ENCODE measurements around the gene BRIX1. TPM values are rescaled to one million over a fixed set of nuclear protein-coding genes. Genes with fewer than 3 reads are reported as not detected.
A peak's percentile ranks its signal among the peaks of the same experiment; 100 is the strongest.

The BRIX1 gene
- total and polyA plus RNA-seq, 2 experiments from 2014 or later: 72.6 to 171 TPM

GRCh38 chr5:34944044-34944443, 28.5 kb downstream of the BRIX1 start:
- H3K4me3 Mint-ChIP-seq: no peak overlapping the region
- DNase-seq (ENCODE audit: low spot score) (no peak), ATAC-seq (no peak)
- no peaks in the 10 kb centered on the region for H3K9me3 Mint-ChIP-seq
- Histone ChIP-seq H3K27me3 (ENCODE audit: insufficient read depth) (no peaks in the 10 kb centered on the region), H3K4me3 (no peak overlapping the region), H3K27ac (ENCODE audit: low read depth) (peak overlapping the region; percentile 29), H3K9me2 (ENCODE audit: insufficient read depth) (no peaks in the 10 kb centered on the region), H3K79me2 (replicated peaks; ENCODE audit: insufficient read depth) (no peaks in the 10 kb centered on the region), H3F3A (replicated peaks; ENCODE audit: low read depth) (no peaks in the 10 kb centered on the region), H2AFZ (no peak overlapping the region), H3K4me2 (no peak overlapping the region), H3K36me3 (ENCODE audit: insufficient read depth) (peaks cover 28% of the 10 kb centered on the region), H3K4me1 (ENCODE audit: insufficient read depth) (no peaks in the 10 kb centered on the region), H4K20me1 (replicated peaks; ENCODE audit: insufficient read depth) (no peaks in the 10 kb centered on the region)
- H3K36me3 Mint-ChIP-seq (ENCODE audit: low read depth): peaks cover 41% of the 10 kb centered on the region
- TF ChIP-seq CREB1 (CRISPR knock-in tag; IDR thresholded peaks at IDR 0.05; ENCODE audit: low read depth) (no peak), STAT1 (IDR thresholded peaks at IDR 0.05; ENCODE audit: unreplicated experiment) (no peak), EZH2 (IDR thresholded peaks at IDR 0.05; ENCODE audit: low read depth, unreplicated experiment) (no peak), ZNF114 (CRISPR knock-in tag; IDR thresholded peaks at IDR 0.05) (no peak), ZNF331 (CRISPR knock-in tag; IDR thresholded peaks at IDR 0.05; ENCODE audit: low read depth) (no peak), CTCF (conservative IDR thresholded peaks at IDR 0.05; ENCODE audit: low read depth in 2 of 2) (no peak), POLR2AphosphoS5 (IDR thresholded peaks at IDR 0.05; ENCODE audit: low read depth) (no peak), EZH2phosphoT487 (IDR thresholded peaks at IDR 0.05; ENCODE audit: unreplicated experiment) (no peak), NANOG (IDR thresholded peaks at IDR 0.05; ENCODE audit: borderline replicate concordance) (no peak), JUNB (IDR thresholded peaks at IDR 0.05; ENCODE audit: unreplicated experiment) (no peak), ETS1 (IDR thresholded peaks at IDR 0.05) (no peak)
- TF ChIP-seq, protein P1, sequence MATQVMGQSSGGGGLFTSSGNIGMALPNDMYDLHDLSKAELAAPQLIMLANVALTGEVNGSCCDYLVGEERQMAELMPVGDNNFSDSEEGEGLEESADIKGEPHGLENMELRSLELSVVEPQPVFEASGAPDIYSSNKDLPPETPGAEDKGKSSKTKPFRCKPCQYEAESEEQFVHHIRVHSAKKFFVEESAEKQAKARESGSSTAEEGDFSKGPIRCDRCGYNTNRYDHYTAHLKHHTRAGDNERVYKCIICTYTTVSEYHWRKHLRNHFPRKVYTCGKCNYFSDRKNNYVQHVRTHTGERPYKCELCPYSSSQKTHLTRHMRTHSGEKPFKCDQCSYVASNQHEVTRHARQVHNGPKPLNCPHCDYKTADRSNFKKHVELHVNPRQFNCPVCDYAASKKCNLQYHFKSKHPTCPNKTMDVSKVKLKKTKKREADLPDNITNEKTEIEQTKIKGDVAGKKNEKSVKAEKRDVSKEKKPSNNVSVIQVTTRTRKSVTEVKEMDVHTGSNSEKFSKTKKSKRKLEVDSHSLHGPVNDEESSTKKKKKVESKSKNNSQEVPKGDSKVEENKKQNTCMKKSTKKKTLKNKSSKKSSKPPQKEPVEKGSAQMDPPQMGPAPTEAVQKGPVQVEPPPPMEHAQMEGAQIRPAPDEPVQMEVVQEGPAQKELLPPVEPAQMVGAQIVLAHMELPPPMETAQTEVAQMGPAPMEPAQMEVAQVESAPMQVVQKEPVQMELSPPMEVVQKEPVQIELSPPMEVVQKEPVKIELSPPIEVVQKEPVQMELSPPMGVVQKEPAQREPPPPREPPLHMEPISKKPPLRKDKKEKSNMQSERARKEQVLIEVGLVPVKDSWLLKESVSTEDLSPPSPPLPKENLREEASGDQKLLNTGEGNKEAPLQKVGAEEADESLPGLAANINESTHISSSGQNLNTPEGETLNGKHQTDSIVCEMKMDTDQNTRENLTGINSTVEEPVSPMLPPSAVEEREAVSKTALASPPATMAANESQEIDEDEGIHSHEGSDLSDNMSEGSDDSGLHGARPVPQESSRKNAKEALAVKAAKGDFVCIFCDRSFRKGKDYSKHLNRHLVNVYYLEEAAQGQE (IDR thresholded peaks at IDR 0.05; ENCODE audit: unreplicated experiment): no peak
- TF ChIP-seq, protein P2, sequence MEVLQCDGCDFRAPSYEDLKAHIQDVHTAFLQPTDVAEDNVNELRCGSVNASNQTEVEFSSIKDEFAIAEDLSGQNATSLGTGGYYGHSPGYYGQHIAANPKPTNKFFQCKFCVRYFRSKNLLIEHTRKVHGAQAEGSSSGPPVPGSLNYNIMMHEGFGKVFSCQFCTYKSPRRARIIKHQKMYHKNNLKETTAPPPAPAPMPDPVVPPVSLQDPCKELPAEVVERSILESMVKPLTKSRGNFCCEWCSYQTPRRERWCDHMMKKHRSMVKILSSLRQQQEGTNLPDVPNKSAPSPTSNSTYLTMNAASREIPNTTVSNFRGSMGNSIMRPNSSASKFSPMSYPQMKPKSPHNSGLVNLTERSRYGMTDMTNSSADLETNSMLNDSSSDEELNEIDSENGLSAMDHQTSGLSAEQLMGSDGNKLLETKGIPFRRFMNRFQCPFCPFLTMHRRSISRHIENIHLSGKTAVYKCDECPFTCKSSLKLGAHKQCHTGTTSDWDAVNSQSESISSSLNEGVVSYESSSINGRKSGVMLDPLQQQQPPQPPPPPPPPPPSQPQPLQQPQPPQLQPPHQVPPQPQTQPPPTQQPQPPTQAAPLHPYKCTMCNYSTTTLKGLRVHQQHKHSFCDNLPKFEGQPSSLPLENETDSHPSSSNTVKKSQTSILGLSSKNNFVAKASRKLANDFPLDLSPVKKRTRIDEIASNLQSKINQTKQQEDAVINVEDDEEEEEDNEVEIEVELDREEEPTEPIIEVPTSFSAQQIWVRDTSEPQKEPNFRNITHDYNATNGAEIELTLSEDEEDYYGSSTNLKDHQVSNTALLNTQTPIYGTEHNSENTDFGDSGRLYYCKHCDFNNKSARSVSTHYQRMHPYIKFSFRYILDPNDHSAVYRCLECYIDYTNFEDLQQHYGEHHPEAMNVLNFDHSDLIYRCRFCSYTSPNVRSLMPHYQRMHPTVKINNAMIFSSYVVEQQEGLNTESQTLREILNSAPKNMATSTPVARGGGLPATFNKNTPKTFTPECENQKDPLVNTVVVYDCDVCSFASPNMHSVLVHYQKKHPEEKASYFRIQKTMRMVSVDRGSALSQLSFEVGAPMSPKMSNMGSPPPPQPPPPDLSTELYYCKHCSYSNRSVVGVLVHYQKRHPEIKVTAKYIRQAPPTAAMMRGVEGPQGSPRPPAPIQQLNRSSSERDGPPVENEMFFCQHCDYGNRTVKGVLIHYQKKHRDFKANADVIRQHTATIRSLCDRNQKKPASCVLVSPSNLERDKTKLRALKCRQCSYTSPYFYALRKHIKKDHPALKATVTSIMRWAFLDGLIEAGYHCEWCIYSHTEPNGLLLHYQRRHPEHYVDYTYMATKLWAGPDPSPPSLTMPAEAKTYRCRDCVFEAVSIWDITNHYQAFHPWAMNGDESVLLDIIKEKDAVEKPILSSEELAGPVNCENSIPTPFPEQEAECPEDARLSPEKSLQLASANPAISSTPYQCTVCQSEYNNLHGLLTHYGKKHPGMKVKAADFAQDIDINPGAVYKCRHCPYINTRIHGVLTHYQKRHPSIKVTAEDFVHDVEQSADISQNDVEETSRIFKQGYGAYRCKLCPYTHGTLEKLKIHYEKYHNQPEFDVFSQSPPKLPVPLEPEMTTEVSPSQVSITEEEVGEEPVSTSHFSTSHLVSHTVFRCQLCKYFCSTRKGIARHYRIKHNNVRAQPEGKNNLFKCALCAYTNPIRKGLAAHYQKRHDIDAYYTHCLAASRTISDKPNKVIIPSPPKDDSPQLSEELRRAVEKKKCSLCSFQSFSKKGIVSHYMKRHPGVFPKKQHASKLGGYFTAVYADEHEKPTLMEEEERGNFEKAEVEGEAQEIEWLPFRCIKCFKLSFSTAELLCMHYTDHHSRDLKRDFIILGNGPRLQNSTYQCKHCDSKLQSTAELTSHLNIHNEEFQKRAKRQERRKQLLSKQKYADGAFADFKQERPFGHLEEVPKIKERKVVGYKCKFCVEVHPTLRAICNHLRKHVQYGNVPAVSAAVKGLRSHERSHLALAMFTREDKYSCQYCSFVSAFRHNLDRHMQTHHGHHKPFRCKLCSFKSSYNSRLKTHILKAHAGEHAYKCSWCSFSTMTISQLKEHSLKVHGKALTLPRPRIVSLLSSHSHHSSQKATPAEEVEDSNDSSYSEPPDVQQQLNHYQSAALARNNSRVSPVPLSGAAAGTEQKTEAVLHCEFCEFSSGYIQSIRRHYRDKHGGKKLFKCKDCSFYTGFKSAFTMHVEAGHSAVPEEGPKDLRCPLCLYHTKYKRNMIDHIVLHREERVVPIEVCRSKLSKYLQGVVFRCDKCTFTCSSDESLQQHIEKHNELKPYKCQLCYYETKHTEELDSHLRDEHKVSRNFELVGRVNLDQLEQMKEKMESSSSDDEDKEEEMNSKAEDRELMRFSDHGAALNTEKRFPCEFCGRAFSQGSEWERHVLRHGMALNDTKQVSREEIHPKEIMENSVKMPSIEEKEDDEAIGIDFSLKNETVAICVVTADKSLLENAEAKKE (CRISPR knock-in tag; IDR thresholded peaks at IDR 0.05): no peak
- no peaks in the 10 kb centered on the region for H3K27me3 Mint-ChIP-seq (ENCODE audit: insufficient read depth, low read depth, poor library complexity)
- no peaks in the 10 kb centered on the region for H3K4me1 Mint-ChIP-seq
- no peak overlapping the region for H3K27ac Mint-ChIP-seq
